ENCODE results near the gene GOLGA3.

GRCh38 chr12:132842449-132843045 lies 13.9 kb upstream of the GOLGA3 start:
- no peak for TF ChIP-seq MXI1 (IDR thresholded peaks at IDR 0.05; ENCODE audit: low read depth, low read length)
- TF ChIP-seq, protein P1, sequence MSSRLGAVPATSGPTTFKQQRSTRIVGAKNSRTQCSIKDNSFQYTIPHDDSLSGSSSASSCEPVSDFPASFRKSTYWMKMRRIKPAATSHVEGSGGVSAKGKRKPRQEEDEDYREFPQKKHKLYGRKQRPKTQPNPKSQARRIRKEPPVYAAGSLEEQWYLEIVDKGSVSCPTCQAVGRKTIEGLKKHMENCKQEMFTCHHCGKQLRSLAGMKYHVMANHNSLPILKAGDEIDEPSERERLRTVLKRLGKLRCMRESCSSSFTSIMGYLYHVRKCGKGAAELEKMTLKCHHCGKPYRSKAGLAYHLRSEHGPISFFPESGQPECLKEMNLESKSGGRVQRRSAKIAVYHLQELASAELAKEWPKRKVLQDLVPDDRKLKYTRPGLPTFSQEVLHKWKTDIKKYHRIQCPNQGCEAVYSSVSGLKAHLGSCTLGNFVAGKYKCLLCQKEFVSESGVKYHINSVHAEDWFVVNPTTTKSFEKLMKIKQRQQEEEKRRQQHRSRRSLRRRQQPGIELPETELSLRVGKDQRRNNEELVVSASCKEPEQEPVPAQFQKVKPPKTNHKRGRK (tag; IDR thresholded peaks at IDR 0.05): no peak
